Measurements from ENCODE around the gene SLIT3.

The SLIT3 gene

GRCh38 chr5:169260896-169261569, 39.9 kb downstream of the SLIT3 start:
- no peak for DNase-seq

GRCh38 chr5:169258372-169259000, 42.5 kb downstream of the SLIT3 start:
- DNase-seq: no peak

GRCh38 chr5:169256191-169256590, 44.7 kb downstream of the SLIT3 start:
- no peak for DNase-seq

GRCh38 chr5:169253071-169253470, 47.9 kb downstream of the SLIT3 start:
- no peak for DNase-seq

- DNase-seq: no peak
These were observed 49.4 kb downstream of the SLIT3 start for GRCh38 chr5:169251333-169252084.

GRCh38 chr5:169250887-169251286, 50.1 kb downstream of the SLIT3 start:
- DNase-seq: no peak

- no peak for DNase-seq
These were observed 51.9 kb downstream of the SLIT3 start for GRCh38 chr5:169248996-169249395.

- DNase-seq: no peak
These were observed 52.4 kb downstream of the SLIT3 start for GRCh38 chr5:169248550-169248949.

GRCh38 chr5:169244812-169245211, 56.1 kb downstream of the SLIT3 start:
- no peak for DNase-seq

GRCh38 chr5:169243651-169244422, 57.1 kb downstream of the SLIT3 start:
- DNase-seq: no peak

GRCh38 chr5:169242849-169243186, 58.1 kb downstream of the SLIT3 start:
- DNase-seq: no peak

- DNase-seq: no peak
These were observed 58.6 kb downstream of the SLIT3 start for GRCh38 chr5:169242175-169242848.

- no peak for DNase-seq
These were observed 71.5 kb downstream of the SLIT3 start for GRCh38 chr5:169229342-169229892.

GRCh38 chr5:169226895-169227294, 74.0 kb downstream of the SLIT3 start:
- no peak for DNase-seq

GRCh38 chr5:169225830-169226356, 75.0 kb downstream of the SLIT3 start:
- DNase-seq: no peak

- no peak for DNase-seq
These were observed 77.4 kb downstream of the SLIT3 start for GRCh38 chr5:169223595-169223953.

- DNase-seq: no peak
These were observed 77.9 kb downstream of the SLIT3 start for GRCh38 chr5:169222934-169223594.

- DNase-seq: no peak
These were observed 79.4 kb downstream of the SLIT3 start for GRCh38 chr5:169221519-169221918.

GRCh38 chr5:169219961-169220360, 81.0 kb downstream of the SLIT3 start:
- DNase-seq: no peak

- no peak for DNase-seq
These were observed 81.6 kb downstream of the SLIT3 start for GRCh38 chr5:169219351-169219750.

- no peak for DNase-seq
These were observed 82.1 kb downstream of the SLIT3 start for GRCh38 chr5:169218861-169219260.

GRCh38 chr5:169218176-169218575, 82.8 kb downstream of the SLIT3 start:
- DNase-seq: no peak

Data from activated gamma-delta T cell treated with Interleukin-2 at 50 U/mL for 16 hours (primary cell).